CD4-positive, alpha-beta T cell treated with Interleukin-6 at 100 ng/mL for 8 hours (primary cell): Measurements from ENCODE around the gene COA5.
A peak's percentile ranks its signal among the peaks of the same experiment; 100 is the strongest.

Experiments used
- DNase-seq: peaks from one replicate; pipeline ENCODE4 v3.0.0-alpha.2; 2020; ENCODE audit warnings: mixed read lengths, low spot score

COA5 gene

GRCh38 chr2:98571796-98572195, 36.5 kb downstream of the COA5 start:
- DNase-seq: no peak

- DNase-seq: no peak
Measured at GRCh38 chr2:98571121-98571701, 37.1 kb downstream of the COA5 start.

DNA sequence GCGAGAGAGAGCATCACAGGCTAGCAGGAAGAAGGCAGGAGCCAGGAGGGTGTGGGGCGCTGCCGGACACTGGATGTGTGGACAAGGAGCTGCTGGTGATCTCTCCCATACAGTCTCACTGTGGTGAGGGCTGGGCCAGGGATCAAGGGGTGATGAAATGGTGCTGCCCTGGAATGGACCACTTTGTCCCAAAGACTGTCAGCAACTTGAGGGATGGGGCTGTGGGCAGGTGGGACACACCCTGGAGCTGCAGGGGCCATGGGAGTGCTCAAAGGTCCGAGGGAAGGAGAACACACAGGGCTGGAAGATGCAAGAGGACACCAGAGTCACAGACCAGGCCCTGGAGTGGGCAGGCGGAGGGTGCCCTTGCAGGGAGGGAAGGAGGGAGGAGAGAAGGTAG, 38.0 kb downstream of the COA5 start:
- DNase-seq: no peak

- no peak for DNase-seq
Measured at GRCh38 chr2:98569915-98570314, 38.4 kb downstream of the COA5 start.

DNA sequence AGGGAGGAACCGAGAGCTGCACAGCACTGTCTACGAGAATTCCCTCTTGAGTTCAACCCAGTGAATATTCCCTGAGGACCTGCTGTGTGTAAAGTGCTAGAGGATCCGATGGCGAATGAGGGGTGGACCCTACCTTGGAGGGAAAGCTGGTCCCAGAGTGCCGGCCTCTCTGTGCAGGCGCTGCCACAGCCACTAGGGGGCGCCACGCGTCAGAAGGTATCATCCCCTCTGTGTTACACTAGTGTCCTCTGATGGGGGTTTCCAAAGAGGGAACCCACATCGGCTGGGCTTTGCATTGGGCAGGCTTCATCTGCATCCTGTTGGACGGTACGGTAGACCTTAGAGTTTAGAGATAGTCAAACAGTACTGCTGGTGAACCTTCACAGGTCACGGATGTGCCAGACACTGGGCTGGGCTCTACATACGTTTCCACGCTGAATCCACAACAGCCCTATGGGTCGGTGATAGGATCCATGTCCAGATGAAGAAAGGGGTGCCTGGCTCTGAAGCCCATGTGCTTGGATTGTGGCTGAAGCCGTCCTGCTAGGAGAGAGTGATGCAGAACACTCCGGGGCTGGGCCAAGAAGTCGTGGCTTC, 39.0 kb downstream of the COA5 start:
- DNase-seq: peak; percentile 49

GRCh38 chr2:98568161-98568956, 40.0 kb downstream of the COA5 start:
- DNase-seq: no peak

DNA sequence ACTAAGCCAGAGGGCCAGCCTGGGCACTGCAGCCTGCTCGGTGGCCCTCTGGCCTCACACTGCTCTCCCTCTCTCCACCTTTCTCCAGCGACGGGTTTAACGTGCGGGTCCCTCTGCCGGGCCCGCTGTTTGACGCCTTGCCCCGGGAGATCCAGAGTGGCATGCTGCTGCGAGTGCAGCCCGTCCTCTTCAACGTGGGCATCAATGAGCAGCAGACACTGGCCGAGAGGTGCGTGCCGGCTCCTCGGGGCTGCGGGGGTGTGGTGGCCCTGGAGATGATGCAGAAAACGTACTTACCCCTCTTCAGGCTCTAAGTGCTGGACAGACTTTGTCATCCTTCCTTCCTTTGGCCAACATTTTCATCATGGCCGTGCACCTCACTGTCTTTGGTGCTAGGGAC, 42.4 kb downstream of the COA5 start:
- no peak for DNase-seq

DNA sequence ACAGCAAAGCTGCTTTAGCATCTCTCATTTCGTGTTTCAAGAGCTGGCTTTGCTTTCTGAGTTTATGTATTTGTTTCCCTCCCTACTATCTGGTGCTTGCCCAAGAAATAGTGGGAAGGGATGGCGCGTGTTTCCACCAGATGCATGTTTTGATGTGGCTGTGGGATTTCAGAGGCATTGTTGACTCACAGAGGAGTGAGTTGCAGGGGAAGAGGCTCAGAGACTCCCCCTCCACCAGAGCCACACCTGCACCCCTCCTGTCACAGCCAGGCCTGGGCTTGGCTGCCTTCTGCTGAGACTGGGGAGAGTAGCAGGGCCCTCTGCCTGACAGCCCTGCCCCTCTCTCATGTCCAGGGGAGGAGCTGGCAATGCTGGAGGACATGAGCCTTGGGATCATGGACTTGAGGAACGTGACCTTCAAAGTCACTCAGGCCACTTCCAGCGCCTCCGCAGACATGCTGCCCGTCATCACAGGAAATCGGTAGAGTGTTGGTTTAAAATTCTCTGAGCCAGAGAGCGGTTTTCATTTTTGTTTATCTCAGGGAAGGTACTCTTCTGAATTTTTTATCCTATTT, 42.9 kb downstream of the COA5 start:
- DNase-seq: no peak

- no peak for DNase-seq
Measured at GRCh38 chr2:98564541-98565132, 43.7 kb downstream of the COA5 start.

GRCh38 chr2:98563394-98563793, 44.9 kb downstream of the COA5 start:
- no peak for DNase-seq

DNA sequence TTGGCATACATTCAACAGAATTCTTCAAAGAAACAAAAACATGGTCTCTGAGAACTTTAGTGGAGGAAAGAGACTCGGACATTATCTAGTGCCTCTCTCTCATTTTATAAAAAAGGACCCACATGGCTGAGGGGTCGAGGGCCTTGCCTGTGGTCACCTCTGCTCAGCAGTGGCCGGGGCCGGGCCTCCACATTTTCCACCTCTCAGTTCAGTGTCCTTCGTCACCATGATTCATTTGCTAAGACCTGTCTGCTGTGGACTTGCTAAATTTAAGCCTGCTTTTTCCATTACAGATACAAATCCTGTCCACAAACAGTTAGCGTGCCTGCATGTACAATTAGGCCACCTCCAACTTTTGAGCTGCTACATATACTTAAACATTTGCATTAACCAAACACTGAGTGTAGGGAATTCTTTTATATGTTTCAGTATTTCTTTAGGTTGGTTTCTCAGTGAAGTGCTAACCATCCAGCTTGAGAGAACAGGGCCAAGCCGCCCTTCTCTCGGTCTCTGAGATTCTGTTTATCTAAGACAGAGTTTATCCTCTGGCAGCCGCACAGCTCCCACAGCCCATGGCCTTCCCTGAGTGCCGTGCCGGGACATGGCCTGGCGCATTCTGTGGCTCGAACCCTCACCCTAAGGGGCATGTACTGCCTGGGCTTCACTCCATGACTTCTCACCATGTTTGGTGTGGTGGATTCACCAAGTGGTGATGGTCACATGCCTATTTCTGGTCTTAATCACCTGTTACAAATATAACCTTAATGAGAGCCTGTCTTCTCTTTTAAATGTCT, 46.2 kb downstream of the COA5 start:
- no peak for DNase-seq

DNA sequence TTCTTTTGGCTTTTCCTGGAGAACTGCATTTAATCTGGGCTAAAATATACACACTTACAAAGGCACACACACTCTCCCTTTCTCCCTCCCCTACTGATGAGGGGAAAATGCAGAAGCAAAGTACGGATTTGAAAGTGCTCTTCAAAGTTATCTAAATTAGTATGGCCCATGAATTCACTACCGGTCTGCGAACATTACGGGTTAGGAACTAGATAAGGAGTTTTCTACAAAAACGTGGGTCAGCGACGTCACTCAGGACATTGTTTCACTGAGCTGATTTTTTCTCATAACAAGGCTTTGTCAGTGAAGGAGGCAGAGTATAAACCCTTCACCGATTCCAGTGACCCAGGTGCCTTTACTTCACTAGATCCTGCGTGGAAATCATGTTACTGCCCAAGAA, 47.3 kb downstream of the COA5 start:
- no peak for DNase-seq

- DNase-seq: no peak
Measured at GRCh38 chr2:98560256-98560771, 48.0 kb downstream of the COA5 start.

DNA sequence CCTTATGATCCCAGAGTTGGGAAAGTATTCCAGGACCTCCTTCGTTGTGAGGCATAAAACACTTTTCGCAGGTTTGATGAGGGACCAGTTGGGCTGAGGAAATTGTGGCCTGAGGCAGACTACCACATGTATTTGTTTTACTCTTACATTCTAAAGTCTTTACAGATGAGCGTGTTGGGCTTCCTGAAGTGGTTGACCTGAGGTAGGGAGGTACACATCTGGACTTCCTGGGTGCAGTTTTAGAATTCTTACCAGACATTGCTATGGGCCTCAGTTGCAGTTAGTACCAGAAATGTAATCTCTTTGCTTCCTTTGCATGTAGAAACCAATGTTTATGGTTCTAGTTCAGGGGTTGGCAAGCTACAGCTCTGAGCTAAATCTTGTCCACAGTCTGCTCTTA, 48.7 kb downstream of the COA5 start:
- no peak for DNase-seq

DNA sequence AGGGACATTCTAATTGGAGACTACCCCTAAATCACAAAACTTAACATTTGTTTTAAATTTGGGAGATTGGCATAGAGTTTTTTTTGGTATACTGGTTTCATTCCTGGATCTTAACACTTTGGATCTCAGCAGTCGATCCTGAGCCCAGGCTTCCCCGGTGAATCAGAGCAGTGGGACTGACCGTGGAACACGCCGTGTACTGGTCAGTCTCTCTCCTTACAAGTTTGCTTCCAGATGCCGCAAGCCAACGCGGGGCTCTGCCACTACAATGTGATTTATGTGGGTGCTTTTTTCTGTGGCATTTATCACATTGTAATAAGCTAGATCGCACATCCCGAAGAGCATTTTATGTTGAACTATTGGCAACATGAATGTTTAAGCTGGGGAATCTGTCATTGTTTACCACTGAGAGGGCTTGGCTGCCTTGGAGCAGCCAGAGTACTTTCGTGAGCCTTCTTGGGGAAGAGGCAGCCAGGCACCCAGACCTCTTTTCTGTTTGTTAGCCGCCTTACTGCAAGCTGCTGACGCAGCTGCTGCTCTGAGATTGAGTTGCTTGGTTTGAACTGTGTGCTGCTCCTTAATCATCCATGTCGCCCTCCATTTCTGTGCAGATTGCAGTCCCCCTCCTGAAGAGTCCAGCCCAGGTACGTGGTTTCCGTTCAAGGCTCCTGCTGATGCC, 49.3 kb downstream of the COA5 start:
- DNase-seq: no peak

- no peak for DNase-seq
Measured at GRCh38 chr2:98556344-98557033, 51.8 kb downstream of the COA5 start.

DNA sequence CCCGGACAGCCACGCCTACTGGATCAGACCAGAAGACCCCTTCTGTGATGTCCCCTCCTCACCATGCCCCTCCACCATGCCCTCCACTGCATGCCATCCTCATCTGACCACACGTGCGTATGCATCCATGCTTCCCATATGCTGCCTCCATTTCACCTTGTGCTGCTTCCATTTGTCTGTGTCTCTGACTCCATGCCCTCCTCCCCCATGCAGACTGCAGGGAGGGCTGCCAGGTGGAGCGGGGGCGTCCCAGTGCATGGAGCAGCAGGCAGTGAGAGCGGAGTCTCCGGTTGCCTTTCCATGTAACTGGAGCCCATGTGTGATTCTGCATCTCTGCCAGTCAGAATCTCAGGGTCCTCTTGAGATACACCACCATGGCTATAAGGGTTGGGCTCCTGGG, 52.6 kb downstream of the COA5 start:
- DNase-seq: no peak

- no peak for DNase-seq
Measured at GRCh38 chr2:98554116-98554861, 54.0 kb downstream of the COA5 start.

DNA sequence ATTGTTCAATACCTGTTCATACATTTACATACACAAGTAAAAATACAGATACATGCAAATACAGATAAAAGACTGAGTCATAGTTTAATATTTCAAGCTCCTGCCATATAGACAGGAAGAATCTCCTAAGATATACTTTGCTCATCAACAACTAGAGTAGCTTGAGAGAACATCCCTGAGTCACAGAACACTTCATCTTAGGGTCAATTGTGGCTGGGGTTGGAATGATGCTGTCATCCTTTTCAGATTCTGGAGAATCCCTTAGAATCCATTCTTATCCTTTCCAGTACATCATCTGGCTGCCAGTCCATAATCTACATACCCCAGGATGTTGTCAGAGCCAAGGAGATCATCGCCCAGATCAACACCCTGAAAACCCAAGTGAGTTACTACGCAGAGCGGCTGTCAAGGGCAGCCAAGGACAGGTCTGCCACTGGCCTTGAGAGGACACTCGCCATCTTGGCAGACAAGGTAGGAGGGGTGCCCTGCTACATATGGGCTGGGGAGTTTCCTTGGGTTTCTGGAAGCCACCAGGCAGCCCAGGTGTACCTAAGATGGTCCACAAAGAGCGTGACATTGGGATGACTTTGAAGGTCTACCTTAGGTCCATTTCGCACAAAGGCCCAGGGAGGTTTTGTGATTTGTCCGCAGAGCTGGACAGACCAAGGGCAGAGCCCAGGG, 55.7 kb downstream of the COA5 start:
- no peak for DNase-seq
